CD1c-positive myeloid dendritic cell (primary cell): Measurements from ENCODE around the gene MYL6.

ENCODE experiments used
- DNase-seq: peaks from one replicate; pipeline ENCODE4 v3.0.0-alpha.2; 2016; ENCODE audit errors: extremely low spot score

MYL6 gene

DNA sequence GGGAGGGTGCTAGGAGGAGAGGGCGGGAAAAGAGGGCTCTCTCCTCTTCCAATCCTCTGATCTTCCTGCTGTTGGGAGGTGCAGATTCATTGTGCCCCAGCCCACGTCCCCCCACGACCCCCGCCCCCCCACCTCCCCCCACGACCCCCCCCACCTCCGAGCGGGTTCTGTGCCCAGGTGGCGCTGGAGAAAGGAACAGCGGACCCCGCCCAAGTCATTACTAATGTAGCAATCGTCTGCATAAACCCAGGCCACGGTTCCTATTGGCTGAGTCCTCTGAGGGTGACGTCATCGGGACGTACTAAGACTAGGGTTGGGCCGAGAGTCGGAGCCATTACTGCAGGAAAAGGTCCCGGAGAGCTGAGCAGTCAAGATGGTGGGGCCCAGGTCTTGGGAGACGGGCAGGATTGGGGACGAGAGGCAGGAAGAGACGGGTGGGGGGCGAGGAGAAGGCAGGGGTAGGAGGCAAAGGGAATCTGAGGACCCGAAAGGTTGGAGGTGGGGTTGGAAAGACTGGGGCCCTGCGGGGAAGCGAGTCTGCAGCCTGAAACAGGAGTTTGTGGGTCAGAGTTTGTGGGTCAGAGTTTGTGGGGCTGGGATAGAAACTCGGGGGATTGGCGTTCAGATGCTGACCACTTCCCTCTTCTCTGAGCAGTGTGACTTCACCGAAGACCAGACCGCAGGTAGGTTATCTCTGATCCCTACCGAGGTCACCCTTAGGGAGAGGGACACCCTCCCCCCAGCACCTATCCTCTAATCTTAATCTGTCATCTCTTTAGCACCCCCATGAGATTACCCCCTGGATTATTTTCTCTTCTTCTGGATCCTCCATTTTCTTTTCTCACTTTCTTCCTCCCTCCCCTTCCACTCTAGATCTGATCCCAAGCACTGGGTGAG, at the start of gene MYL6:
Gene MYL6, plus strand, starts transcription at position 331 of the 897 bp plus-strand sequence. Its CDS starts 43 bp downstream, at position 374.
- peak; percentile 98 for DNase-seq

DNA sequence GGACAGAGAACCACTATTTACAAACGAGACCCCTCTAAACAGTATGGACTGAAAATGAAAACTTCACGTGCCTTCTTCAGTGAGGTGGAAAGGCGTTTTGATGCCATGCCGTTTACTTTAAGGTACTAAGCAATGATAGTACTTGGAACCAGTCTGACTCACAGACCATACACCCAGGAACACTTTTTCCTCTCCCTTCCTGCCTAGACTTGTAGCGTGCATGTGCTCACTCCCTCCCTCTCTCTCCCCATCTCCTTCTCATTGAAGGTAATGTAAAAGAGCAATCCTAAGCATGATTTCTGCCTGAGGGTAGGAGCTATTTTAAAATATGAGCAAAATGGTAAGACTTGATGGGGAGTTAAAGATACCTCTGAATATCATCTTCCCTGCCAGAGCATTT, 47.6 kb upstream of the MYL6 start:
- no peak for DNase-seq

DNA sequence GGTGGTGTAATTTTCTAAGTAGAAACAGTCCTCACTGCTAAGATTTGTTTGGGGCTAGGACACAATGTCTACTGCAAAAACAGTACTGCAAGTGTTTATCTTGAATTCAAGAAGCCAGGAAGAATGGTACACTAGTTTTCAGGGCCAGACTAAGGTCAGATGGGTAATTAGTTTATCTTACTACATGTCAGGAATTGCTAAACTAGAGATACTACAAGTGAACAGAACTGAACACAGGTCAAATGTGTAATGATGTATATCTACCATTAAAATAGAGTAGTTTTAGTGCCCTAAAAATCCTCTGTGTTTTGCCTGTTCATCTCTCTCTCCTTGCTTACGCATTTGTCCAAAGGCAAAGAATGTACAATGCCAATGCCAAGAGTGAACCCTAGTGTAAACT, 44.1 kb upstream of the MYL6 start:
- DNase-seq: no peak

DNA sequence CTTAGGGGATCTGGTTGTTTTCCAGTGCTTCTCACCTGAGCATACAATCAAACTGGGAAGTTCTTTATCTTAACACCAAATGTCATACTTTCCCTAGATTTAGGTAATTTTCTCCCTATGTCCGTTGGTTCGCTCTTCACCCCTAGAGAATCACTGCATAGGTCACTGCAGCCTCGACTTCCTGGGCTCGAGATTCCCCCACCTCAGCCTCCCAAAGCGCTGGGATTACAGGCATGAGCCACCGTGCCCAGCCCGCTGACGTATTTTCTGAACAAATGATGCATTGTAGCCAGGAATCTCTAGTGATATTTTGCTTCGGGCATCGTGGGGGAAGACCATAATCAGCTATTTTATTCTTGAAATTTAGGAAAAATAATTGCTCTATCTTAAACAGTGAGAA, 42.8 kb upstream of the MYL6 start:
- no peak for DNase-seq

DNA sequence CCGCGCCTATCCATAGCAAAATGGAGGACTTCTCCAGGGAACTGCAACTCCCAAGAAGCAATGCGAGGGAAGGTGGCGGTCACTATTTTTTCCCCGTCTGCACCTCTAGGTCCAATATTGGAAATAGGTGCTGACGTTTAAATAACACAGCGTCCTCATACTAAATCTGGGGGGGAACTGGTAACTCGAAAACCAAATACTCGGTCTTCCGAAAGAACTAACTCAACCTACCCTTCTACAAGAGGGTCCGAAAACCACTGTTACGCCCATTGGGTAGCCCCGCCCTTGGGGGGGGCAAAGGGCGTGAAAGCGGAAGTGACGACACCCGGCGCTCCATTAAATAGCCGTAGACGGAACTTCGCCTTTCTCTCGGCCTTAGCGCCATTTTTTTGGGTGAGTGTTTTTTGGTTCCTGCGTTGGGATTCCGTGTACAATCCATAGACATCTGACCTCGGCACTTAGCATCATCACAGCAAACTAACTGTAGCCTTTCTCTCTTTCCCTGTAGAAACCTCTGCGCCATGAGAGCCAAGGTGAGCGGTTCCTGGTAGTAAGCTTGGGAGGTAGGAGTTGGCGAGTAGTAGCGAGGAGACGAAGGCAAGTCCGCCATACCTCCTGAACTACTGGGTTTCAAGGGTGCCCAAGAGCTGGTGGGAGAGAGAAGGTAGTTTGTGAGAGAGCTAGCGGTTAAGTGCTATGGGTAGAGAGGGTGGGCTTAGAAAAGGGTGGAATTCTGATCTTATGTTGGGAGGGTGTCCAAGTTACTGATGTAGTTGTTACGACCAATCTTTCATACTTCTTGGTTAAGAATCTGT, 41.7 kb upstream of the MYL6 start, which contains the start of gene RPL41:
Gene RPL41, plus strand, starts transcription at position 367 of the 815 bp plus-strand sequence.
- DNase-seq: peak; percentile 98

DNA sequence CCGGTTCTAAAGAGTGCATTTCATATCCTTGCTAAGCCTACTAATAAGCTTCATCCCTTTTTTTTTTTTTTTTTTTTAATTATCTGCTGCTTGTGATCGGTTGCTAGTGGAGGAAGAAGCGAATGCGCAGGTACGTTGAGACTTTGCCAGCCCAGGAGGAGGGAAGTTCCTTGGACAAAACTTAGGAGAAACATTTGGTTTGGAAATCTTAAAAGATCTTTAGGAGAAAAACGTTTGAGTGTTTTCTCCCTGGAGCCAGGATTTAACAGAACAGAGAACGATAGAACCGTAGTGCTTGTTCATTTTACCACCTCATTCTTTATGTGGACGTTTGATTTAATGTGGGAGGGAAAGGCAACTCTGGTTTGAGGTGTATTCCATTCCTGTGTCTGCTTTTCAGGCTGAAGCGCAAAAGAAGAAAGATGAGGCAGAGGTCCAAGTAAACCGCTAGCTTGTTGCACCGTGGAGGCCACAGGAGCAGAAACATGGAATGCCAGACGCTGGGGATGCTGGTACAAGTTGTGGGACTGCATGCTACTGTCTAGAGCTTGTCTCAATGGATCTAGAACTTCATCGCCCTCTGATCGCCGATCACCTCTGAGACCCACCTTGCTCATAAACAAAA, 41.0 kb upstream of the MYL6 start:
- peak; percentile 27 for DNase-seq

DNA sequence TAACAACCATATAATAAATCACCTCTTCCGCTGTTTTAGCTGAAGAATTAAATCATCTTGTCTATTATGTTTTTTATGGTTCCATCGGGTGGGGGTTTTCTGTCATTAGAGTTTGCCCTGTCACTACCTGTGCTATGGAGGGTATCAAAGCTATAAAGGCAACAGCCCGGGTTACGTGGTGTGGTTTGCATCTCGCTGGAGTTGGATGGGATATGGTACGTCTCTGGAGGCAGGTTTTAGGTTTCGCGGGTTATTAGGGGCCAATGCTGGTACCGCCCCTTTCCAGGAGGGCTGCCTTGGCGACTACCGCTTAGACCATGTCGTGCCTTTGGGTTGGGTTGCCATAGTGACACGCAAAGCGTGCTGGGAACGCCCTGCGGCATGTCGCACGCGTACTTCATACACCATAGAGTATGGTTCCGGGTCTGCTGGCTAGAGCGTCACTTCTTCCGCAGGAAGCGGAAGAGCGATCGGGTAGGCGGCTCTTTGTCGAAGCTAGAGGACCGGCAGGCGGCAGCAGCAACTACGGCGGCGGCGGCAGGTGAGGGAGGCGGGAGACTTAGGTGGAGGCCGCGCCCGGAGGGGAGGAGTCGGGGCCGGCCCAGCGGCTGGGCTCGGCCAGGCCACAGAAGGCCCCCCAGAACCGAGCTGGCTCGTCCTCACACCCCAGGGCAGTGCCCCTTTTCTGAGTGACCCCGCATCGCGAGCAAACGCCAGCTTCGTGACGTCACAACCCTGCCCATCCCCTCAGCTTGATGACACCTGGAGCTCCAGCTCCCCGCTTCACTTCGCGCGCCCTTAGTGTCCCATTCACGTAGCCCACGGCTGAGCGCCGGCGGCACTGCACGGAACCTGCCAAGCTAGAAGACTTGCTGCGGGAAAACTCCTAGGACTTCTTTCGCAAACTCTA, 40.1 kb upstream of the MYL6 start, which contains the start of gene ZC3H10:
Gene ZC3H10, plus strand, starts transcription at position 489 of the 910 bp plus-strand sequence. CDS start 2,297 bp downstream, outside the sequence.
- peak; percentile 100 for DNase-seq

DNA sequence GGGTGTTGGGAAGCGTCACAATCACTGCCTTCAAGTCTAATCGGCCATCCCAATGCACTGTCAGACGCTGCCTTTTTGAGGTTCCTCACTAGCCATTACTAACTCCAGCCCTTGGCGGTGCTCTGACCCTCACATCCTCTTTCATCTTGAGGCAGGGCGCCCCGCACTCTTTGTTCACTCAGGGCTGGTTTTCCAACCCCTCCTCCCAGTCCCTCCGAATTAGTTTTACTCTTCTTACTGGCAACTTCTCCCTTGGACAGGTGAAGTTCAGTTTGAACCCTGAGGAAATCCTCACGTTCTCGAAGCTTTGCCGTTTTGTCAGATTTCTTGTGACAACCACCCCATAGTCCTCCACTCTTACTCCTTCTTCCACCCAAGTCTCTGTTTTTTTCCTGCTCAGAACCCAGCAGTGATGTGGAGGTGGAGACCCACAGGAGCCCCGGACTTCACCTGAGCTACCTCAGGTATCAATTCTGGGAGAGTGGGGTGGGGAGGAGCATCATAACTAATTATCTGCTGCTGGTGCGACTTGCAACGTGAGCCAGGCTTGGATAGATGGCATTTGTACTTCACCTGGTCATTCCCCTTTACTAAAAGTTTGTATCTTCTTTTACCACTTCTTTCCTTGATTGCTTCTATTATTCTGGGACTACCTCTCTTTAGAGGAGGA, 39.3 kb upstream of the MYL6 start:
- peak; percentile 78 for DNase-seq

DNA sequence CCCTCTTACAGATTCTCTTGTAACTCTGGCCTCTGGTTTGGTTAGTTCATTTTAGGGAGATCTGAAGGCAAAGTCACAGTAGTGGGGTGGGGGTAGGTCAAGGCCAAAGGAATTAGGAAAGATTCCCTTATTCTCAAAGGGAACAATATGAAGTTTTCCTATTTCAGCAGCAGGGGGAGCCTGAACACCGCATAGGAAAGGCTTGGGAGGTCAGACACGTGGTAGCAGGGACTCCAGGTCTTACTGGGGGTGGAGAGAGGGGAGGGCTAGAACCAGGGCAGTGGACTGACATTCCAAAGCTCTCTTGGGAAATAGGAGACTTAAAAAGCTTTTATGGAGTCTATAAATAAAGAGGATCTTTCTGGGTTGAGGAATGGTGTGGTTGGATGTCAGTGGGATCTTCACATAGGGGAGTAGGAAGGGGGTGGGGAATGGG, 38.8 kb upstream of the MYL6 start:
- peak; percentile 84 for DNase-seq

DNA sequence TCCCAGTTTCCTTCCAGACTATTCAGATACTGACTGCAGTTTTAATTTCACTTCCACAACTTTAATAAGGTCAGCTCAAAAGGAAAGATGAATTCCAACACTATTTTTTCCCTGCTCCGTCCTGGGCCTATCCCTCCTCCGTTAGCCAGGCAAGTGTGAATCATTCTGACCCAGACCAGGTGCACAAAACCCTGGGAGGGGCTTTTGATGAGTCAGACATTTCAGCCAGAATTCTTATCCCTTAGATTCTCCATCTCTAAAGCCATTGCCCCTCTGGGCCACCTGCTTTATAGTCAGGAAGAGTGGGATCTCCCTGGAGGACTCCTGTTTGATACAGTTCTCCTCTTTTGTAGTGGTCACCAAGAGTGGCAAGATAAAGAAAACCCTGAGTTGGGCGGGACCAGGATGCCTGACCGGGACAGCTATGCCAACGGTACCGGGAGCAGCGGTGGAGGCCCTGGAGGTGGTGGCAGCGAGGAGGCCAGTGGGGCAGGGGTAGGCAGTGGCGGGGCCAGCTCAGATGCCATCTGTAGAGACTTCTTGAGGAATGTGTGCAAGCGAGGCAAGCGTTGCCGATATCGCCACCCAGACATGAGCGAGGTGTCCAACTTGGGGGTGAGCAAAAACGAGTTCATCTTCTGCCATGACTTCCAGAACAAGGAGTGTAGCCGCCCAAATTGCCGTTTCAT, 37.9 kb upstream of the MYL6 start:
- DNase-seq: no peak

DNA sequence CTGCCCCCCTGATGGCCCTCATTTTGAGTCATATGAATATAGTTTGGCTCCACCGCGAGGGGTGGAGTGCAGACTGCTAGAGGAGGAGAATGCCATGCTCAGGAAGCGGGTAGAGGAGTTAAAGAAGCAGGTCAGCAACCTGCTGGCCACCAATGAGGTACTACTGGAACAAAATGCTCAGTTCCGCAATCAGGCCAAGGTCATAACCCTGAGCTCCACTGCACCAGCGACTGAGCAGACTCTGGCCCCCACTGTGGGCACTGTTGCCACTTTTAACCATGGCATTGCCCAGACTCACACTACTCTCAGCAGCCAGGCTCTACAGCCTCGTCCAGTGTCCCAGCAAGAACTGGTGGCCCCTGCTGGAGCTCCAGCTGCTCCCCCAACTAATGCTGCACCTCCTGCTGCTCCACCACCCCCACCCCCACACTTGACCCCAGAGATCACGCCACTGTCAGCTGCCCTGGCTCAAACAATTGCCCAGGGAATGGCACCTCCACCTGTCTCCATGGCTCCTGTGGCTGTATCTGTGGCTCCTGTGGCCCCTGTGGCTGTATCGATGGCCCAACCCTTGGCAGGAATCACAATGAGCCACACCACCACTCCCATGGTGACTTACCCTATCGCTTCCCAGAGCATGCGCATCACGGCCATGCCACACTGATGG, 36.8 kb upstream of the MYL6 start:
- no peak for DNase-seq

DNA sequence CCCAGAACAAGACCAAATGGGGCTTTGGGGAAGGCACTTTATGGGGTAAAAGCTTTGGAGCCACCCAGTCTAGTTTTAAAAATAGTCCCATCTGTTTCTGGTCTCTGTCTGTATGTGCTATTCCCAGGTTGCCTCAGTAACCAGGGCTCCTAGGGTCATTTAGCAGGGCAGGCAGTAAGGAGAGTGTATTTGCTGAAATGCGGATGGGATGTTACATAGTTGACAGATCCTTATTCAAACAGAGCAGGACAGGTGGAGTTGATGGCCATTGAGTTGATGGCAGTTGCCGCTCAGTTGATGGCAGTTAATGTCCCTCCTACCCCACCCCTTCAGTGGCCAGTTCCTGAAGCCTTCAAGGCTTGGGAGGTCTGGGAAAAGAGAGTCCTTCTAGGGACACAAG, 35.5 kb upstream of the MYL6 start:
- DNase-seq: no peak

DNA sequence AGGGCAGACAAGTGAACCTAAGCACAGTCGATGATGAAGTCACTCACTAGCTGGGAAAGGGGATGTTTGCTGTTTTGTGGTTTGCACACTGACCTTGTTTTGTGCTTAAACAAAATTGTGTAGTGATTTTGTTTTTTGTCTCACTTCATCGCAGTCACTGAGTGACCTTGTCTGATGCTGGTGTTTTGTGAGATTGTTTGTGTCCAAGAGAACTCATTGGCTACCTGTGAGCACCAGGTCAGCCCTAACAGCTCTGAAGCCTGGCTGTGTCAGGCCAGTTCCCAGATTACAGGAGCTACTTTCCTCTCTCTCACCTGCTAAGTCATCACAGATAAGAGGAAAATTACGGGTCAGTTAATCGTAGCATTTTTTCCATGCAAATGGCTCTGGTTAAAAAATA, 34.0 kb upstream of the MYL6 start:
- DNase-seq: no peak

DNA sequence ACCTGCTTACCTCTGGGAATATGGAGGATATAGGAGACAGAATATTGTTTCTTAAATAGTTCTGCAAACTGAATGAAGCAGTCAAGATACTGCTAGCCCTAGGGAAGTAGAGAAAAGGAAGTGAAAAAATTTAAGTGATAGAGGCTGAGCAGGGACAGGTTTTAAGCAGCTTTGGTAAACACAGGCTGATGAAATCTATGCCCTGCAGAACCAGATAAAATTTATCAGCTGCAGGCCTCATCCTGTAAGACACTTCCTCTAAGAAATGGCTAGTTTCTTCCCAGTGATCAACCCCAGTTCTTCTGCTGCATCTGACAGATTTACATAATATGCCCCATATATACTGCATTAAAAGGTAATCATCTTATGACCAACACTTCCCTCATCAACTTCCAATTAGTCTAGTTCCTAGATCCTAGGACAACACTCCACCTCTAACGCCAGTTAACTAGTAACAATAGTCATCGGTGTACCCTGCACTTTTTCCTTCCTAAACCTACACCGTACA, 31.4 kb upstream of the MYL6 start:
- peak; percentile 72 for DNase-seq

DNA sequence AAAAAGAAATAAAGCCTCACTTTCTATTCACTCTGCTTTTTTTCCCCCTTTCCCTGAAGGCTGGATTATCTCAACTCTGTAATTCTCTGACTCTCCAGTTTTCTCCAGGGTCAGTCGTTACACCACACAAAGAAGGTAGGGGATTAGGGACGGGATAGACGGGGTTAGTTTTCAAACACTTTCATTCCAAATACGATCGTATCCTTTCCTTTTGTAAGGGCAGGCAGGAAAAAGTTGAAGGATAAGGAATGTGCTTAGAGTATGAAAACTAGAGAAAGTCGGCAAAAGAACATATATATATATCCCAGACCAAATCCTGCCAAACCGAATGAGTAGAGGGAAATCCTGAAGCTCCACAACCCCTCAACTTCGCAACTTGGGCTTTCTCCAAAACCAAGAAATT, 30.7 kb upstream of the MYL6 start:
- no peak for DNase-seq

DNA sequence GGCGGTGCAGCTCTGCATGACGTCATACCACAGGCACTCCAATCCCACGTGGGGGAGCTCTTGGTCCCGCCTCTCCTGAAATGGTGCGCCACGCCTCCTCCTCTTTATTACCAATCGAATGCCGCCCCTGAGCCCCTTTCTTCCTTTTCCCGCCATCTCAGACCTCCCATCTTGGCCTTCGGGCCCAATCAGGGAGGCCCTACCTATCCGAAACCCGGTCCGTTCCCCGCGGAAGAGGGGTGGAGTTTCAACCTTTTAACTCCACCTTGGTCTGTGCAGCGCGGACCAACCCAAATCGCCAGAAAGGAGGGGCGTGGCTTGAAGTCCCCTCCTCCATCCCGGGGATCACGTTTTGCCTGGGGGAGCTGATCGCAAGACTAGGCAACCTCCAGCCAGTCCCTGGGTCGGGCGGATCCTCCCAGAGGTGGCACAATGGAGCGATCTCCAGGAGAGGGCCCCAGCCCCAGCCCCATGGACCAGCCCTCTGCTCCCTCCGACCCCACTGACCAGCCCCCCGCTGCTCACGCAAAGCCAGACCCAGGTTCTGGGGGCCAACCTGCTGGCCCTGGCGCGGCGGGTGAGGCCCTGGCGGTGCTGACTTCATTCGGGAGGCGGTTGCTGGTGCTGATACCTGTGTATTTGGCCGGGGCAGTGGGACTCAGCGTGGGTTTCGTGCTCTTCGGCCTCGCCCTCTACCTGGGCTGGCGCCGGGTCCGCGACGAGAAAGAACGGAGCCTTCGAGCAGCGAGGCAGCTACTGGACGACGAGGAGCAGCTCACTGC, 30.1 kb upstream of the MYL6 start, which contains the start of gene ESYT1:
Gene ESYT1, plus strand, starts transcription at position 380 of the 782 bp plus-strand sequence. Its CDS starts 53 bp downstream, at position 433.
- peak; percentile 99 for DNase-seq

DNA sequence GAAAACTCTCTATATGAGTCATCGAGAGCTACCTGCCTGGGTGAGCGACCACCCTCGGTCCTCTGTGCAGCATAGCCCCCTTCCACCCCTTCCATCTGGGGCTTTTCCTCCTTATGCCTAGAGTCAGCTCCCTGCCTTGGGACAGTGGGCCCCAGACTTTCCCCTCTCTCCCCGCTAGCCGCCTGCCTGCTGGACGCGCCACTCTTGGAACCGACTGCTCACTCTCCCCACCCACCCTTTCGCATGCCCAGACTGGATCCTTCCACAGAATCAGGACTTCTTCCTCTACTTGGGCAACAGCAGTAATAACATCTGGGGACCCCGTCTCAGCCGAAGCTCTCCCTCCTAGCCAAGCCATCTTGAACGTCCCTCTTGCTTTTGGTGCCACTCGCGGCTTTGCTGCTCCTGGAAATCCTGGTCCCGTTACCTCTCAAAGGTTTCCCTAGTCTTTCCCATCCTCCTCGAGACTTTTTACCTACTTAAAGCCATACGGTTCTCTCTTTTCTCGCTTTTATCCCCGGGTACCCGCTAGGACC, 29.4 kb upstream of the MYL6 start:
- peak; percentile 52 for DNase-seq
